DOHH2 (cell line): ENCODE measurements around the gene ZNRF4.

Experiments
- EZH2phosphoT487 ChIP-seq: fragments of 200-600 bp; sonication (generic); IDR thresholded peaks from 2 replicates; pipeline ENCODE4 v1.6.1; 2017; ENCODE audit warnings: borderline replicate concordance, mild to moderate bottlenecking, antibody characterized with exemption, low read length, moderate library complexity, mixed read lengths
- TF ChIP-seq, protein P1 (sequence below): fragments of 200-600 bp; sonication (generic); IDR thresholded peaks from one replicate; pipeline ENCODE4 v1.5.1; 2014; ENCODE audit warnings: antibody characterized with exemption, mild to moderate bottlenecking, low read depth, low read length; ENCODE audit not compliant: poor library complexity, severe bottlenecking

DNA sequence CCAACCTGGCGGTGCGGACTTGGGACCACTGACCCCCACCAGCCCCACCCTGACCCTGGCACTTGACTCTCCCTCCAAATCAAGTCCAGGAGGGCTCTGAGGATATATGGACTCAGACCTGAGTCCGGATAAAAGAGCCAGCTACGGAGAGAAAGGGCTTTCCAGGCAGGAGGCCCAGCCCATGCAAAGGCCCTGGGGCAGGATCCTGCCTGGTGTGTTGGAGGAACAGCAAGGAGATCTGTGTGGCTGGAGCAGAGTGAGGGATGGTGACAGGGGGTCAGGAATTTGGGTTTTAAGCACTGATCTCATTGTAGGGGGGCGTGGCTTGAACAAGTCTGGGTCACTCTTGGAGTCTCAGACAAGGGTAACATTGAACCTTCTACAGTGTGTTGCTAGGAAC, 474 bp upstream of the ZNRF4 start:
- TF ChIP-seq, protein P1, sequence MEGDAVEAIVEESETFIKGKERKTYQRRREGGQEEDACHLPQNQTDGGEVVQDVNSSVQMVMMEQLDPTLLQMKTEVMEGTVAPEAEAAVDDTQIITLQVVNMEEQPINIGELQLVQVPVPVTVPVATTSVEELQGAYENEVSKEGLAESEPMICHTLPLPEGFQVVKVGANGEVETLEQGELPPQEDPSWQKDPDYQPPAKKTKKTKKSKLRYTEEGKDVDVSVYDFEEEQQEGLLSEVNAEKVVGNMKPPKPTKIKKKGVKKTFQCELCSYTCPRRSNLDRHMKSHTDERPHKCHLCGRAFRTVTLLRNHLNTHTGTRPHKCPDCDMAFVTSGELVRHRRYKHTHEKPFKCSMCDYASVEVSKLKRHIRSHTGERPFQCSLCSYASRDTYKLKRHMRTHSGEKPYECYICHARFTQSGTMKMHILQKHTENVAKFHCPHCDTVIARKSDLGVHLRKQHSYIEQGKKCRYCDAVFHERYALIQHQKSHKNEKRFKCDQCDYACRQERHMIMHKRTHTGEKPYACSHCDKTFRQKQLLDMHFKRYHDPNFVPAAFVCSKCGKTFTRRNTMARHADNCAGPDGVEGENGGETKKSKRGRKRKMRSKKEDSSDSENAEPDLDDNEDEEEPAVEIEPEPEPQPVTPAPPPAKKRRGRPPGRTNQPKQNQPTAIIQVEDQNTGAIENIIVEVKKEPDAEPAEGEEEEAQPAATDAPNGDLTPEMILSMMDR: no peak
- TF ChIP-seq EZH2phosphoT487: no peak
